ENCODE data around the gene TDRD12.
"Not testable (repeated sequence)": the region's sequence is repeated elsewhere in the genome, so short reads cannot be mapped to it uniquely, and the experiment has no call there.

GRCh38 chr19:32695506-32695905, 24.1 kb upstream of the TDRD12 start:
- TF ChIP-seq CTCF, POLR2A (IDR thresholded peaks at IDR 0.05): not testable (repeated sequence)

Data from tibial nerve (tissue), 3 donors.